GM19193 (cell line): Measurements from ENCODE around the gene SOWAHB.

Experiments
- POLR2A ChIP-seq: IDR thresholded peaks from 4 replicates; pipeline ENCODE4 v1.6.1; 2011; ENCODE audit not compliant: insufficient read depth, insufficient read length; ENCODE audit errors: extremely low read depth

Gene SOWAHB

GRCh38 chr4:76897536-76898384 lies at the start of gene SOWAHB:
Gene SOWAHB (minus strand): TSS chr4:76898144. CDS start chr4:76897849, 295 bp downstream.
- TF ChIP-seq POLR2A: no peak

GRCh38 chr4:76947369-76947768 lies 49.4 kb upstream of the SOWAHB start:
- TF ChIP-seq POLR2A: no peak

GRCh38 chr4:76943790-76944189 lies 45.8 kb upstream of the SOWAHB start:
- TF ChIP-seq POLR2A: no peak

GRCh38 chr4:76943129-76943620 lies 45.2 kb upstream of the SOWAHB start:
- no peak for TF ChIP-seq POLR2A

GRCh38 chr4:76939184-76939583 lies 41.2 kb upstream of the SOWAHB start:
- TF ChIP-seq POLR2A: no peak

GRCh38 chr4:76931576-76932276 lies 33.8 kb upstream of the SOWAHB start:
- TF ChIP-seq POLR2A: no peak

GRCh38 chr4:76931087-76931486 lies 33.1 kb upstream of the SOWAHB start:
- TF ChIP-seq POLR2A: no peak

GRCh38 chr4:76930685-76931084 lies 32.7 kb upstream of the SOWAHB start:
- no peak for TF ChIP-seq POLR2A

- no peak for TF ChIP-seq POLR2A
Observed at GRCh38 chr4:76926841-76927240, 28.9 kb upstream of the SOWAHB start.

GRCh38 chr4:76923619-76924357 lies 25.8 kb upstream of the SOWAHB start:
- no peak for TF ChIP-seq POLR2A

GRCh38 chr4:76920715-76921114 lies 22.8 kb upstream of the SOWAHB start:
- no peak for TF ChIP-seq POLR2A

- no peak for TF ChIP-seq POLR2A
Observed at GRCh38 chr4:76909711-76910110, 11.8 kb upstream of the SOWAHB start.

- no peak for TF ChIP-seq POLR2A
Observed at GRCh38 chr4:76905521-76905920, 7.6 kb upstream of the SOWAHB start.

- TF ChIP-seq POLR2A: no peak
Observed at GRCh38 chr4:76904646-76905190, 6.8 kb upstream of the SOWAHB start.
